ENCODE results near the gene ATP2B2.
"Not testable (repeated sequence)": the region's sequence is repeated elsewhere in the genome, so short reads cannot be mapped to it uniquely, and the experiment has no call there.

Gene ATP2B2

DNA sequence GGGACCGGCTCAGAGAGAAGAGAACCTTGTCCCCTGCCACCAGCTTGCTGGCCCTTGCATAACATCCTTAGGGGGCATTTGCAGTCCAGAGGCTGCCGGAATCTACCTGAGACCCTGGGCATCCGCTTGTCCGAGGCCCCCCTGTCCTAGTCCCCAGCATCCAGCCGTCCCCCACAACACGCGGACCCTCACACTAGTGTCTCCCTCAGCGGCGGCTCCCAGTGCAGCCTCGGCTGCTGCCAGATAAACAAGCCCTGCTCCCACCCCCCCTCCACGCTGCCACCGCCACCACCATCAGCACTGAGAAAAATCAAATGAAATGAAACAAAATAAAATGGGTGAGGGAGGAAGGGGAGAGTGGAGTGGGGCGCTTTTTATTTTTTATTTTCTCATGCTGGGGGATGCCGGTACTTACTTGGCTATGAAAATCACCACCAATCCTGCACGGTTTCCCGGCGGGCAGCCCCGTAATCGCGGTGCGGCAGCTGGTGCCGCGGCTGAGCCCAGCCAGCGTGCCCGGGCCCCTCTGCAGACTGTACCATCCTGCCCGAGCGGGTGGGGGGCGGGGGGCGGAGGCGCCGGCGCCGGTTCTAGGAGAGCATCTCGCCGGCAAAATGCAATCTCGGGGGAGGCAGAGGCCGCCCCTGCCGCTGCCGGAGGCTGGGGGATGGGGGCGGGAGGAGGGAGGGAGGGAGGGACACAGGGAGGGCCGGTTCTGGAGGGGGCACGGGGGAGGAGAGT lies at the start of gene ATP2B2:
Gene ATP2B2 (minus strand): TSS at position 537 of the 741 bp plus-strand sequence. CDS start 56,043 bp downstream, outside the sequence.
- DNase-seq: peak; percentile 70

DNA sequence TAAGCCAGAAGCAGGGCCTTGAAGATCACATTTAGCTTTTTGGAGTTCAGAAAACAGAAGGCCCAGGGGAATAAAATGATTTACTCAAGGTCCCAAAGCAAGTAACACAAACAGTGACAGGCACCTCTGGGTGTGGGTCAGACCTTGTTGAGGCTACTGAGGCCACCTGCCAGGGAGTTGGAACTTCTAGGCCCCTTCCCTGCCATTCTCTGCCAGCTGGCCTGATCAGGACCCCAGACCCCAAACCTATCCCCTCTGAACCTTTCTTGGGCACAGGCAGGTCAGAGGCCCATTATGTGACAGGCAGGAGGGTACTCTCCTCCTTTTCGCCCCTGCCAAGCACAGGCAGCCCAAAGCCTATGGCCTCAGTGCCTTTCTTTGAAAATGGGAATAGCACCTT lies 49.4 kb upstream of the ATP2B2 start:
- no peak for DNase-seq

DNA sequence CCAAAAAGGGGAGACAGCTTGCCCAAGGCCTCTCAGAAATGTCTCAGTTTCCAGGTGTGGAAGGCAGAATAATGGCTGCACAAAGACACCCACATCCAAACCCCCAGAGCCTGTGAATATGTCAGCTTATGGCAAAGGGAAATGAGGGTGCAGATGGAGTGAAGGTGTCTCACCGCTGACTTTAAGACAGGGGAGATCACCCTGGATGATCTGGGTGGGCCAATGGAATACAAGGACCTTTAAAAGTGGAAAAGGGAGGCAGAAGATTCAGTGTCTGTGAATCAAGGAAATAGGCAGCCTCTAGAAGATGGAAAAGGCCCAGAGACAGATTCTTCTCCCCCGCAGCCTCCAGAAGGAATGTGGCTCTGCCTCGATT lies 48.8 kb upstream of the ATP2B2 start:
- no peak for DNase-seq

DNA sequence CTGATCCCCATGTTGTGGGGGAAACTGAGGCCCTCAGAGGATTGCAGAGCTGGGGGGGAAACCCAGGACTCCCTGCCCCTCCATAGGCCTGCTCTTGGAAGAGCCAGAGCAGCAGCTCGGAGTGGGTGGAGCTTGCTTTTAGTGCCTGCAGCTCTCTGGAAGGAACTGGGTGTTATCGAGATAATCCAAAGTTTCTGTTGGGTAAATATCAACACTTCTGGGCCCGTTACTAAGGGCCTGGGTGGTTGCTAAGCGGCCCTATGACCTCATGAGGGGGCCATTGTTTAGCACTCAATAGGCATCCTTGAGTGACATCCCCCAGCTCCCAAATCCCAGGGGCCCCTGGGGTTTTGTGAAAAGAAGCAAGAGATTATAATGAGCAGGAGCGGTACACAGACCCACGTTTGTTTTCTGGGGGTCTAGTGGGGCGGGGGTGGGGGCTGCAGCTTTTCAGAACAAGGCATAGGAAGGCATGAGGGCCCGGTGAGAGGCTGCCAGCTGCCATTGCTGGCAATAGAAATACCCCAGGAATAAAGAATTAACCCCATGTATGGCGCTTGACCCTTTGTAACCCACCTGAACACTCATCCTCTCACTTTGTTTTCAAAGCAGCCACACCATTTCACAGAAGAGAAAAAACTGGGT lies 48.3 kb upstream of the ATP2B2 start:
- DNase-seq: peak; percentile 25

DNA sequence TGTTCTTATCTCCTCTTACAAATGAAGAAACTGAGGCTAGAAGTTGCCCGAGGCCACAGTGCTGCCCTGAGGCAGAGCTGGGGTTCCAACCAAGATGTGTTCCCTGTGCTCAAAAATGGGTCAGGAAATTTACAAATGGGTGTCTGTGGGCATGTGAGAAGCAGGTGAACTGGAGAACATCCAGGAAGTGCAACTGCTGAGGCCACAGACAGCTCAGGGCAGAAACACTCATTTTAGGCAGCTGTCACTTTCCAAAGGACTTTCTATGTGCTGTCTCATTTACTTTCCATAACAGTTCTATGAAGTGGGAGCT lies 47.2 kb upstream of the ATP2B2 start:
- no peak for DNase-seq

DNA sequence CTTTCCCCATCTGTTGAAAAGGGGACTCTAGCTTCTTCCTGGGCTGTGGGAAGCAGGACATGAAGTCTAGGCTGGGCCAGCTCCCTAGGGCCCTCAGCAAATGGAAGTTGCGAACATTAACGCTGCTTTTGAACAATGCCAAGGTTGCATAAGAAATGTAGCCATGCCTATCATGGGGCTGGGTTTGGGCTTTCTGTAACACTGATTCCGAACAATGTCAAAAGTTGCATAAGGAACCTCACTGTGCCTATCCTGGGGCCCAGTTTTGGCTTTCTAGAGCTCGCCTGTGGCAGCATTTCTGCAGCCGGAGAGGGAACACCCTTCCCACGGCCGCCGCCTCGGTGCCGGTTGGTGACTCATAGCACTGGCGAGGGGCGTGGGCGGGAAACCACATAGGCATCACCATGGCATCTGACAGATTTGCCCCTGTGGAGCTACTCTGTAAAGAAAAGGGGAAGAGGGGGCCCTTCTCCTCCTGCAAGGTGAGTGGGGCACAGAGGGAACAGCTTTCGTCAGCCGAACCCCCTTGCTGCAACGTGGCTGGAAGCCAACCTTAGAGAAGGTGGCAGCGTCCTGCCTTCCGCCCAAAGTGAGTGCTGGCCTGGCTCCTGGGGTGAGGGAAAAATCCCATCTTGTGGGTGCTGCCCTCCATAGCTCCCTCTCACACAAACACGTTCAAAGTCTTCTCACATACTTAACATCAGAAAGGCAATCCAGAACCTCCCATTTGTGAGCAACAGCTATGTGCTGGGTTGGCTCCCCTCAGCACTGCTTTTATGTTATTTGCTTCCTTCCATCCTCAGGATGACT lies 46.6 kb upstream of the ATP2B2 start:
- DNase-seq: peak; percentile 2

DNA sequence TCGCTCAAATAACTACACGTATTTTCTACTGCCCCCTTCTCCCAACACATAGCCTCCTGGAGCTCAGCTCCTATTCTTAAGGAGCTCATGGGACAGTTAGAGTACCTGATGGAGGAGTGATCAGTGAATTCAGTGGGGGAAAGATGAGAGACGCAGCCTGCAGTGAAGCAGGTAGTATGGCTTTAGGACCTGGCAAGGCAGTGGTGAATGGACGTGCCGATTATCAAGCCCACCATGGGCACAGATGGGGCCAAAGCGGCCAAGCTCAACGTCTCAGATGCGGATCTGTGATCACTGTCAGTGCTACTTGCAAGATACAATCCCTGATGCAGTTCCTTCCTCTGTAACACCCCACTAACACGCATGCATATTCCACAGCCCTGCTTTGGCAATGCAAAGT lies 45.8 kb upstream of the ATP2B2 start:
- no peak for DNase-seq

DNA sequence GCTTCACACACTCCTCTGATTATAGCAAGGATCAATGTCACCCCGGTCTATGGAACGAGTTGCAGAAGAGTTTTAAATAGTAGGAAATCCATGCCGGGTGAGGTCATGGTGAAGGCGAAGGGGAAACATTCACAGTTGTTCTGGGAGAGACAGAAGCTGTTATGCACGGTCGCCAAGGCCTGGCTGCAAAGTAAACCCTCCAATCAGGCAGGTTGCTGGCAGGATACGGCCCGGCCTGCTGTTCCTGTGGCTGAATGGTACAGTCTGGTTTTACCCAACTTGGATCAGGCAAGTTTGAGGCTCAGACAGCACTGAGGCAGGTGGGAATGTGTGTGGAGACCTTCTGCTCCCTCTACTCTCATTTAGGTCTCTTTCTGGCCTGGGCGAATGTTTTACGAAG lies 45.3 kb upstream of the ATP2B2 start:
- DNase-seq: no peak

DNA sequence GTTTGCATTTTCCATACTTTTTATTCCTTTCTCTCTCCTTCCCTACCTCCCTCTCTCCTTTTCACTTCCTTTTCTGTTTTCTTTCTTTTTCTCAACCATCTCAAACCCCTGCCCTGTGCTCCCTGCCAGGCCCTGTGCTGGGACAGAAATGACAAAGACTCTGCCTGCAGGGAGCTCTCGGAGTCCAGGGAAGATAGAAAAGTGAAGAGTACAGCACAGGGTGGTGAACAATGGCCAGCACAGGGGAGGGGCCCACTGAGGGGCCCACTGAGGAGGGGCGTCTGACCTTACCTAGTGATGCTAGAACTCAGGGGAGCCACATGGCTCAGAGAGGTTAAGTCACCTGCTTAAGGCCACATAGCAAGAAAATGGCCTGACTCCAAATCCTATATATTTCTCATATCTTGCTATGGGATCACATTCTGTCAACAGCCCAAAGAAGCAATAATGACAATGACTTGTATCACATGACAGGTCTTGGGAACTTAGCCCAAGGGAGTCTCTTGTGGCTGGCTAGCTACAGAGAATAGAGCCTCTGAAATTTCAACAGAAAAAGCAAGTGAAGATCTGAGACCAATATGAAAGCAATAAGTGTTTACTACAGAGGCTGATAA lies 44.3 kb upstream of the ATP2B2 start:
- no peak for DNase-seq

DNA sequence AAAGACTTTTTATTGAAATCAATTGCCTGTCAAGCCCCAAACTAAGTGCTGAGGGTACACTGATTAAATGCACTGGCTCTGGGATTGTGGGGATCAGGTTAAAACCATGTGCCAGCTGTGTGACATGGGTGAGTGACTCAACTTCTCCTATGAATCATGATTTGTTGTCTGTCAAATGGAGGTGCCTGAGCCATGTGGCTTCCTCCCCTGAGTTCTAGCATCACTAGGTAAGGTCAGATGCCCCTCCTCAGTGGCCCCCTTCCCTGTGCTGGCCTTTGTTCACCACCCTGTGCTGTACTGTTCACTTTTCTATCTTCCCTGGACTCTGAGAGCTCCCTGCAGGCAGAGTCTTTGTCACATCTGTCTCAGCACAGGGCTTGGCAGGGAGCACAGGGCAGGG lies 43.6 kb upstream of the ATP2B2 start:
- no peak for DNase-seq

DNA sequence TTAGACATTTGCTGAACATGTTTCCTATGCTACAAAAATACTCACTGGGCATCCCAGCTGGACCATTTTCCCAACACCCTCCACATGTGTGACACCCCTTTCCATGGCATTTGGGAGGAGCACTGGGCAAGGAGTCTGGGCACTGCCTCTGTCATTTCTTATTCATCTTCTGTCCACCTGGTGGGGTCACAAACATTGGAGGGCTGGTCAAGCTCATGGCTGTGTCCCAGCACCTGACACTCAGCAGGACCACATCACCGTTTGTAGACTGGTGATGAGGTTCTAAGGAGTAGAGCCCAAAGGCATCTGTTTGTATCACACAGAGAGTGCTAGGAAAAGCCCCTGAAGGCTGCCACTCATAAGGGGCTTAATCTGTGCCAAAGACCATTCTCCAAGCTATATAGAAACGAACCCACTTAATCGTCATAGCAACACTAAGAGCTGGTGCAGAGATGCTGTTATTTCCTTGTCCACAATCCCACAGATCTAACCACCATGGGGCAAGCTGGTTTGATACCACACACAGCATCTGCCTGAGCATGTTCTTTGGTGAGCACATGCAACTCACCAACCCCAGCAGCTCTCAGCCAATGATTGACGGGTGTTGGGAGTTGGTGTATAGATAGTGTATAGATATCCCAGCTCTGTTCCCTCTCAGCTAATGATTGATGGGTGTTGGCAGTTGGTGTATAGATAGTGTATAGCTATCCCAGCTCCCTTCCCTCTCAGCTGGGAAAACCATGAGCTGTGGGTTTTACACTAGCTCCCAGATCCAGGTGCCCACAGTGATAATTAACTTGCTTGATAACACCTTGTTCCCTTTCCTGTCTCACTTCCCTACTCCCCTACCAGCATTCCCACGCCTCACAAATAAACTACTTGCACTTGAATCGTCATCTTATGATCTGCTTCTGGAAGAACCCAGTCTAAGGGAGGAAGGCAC lies 42.7 kb upstream of the ATP2B2 start:
- DNase-seq: no peak

DNA sequence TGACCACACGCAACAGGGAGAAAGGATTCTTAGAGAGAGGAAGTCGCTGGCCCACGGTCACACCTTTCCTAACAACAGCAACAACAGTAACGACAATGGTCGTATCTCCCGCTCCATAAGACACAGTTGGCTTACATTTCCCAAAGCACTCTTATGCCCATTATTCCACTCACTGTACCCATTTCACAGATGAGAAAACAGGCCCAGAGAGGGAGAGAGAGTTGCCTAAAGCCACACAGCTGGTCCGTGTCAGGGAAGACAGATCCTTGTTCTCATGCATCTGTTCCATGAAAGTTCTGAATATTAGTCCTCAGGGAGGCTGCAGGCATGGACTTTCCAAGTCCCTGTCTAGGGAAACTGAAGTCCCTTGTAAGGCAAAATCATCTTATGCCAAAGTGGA lies 42.0 kb upstream of the ATP2B2 start:
- DNase-seq: no peak

DNA sequence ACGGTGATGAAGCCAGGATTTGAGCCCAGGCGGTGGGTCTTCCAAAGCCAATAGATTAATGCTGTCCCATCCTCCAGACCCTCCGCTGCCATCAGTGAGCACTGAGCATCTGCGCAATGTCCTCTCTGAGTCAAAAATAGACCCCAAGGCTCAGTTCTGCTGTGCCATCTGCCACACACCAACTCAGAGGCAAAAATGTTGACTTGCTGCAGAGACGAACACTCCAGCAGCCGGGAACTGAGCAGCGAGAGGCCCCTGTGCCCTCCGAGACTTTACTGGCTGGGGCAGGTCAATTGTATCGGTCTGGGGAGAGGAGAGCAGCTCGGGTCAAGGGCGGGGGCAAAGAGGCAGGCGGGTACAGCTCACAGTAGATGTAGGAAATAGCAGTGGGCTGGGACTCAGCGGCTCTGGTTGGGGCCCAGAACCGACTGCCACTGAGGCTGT lies 41.5 kb upstream of the ATP2B2 start:
- no peak for DNase-seq

DNA sequence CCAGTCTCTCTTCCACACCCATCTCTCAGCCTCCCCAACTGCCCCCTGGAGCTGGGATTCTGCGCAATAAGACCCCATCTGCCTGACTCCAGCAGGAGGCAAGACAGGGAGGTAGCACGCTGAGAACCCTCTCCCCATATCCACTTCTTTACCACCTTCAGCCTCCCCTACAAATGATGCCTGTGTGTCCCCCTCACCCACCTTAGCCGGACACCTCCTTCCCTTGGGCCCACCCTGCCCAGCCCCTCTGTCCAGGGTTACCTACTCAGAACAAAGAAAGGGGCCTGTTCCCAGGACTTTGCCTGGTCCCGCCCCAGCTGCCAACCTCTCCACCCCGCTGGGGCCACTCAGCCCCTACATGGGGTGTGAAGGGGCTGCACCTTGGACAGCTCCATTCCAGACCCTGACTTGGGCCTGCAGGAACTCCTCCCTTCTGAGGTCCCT lies 40.8 kb upstream of the ATP2B2 start:
- DNase-seq: no peak

DNA sequence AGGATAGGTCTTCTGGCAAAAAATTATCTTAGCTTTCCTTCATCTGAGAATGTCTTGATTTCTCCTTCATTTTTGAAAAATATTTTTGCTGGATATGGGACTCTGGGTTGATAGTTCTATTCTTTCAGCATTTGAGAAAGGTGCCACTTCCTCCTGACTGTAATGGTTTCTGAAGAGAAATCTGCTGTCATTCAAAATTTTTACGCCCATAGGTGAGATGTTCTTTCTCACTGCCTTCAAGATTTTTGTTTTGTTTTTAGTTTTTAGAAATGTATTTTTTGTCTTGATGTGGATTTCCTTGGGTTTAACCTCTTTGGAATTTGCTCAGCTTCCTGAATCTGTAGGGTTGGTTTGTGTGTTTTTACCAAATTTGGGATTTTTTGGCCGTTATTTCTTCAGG lies 37.1 kb upstream of the ATP2B2 start:
- no peak for DNase-seq

DNA sequence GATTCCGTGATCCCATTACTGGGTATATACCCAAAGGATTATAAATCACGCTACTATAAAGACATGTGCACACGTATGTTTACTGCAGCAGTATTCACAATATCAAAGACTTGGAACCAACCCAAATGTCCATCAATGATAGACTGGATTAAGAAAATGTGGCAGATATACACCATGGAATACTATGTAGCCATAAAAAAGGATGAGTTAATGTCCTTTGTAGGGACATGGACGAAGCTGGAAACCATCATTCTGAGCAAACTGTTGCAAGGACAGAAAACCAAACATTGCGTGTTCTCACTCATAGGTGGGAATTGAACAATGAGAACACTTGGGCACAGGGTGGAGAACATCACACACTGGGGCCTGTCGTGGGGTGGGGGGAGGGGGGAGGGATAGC lies 35.0 kb upstream of the ATP2B2 start:
- not testable (repeated sequence) for DNase-seq

DNA sequence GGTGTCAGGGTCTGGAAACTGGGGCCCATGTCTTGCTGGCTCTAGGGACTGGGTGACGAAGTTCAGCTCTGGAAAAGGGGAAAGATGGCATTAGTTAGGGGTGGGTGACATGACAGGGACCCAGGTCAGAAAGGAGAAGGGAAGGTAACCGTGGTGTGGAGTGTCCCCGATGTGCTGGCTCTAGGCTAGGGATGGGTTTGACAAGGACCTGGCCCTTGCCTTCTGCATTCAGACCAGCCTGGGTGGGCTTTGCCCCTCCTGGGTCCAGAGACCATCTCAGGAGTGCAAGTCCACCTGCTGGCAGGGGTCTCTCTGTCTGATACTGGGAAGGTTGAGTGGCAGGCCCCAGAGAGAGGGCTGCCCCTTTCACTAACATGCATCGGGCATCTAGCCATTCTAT lies 28.7 kb upstream of the ATP2B2 start:
- DNase-seq: no peak

DNA sequence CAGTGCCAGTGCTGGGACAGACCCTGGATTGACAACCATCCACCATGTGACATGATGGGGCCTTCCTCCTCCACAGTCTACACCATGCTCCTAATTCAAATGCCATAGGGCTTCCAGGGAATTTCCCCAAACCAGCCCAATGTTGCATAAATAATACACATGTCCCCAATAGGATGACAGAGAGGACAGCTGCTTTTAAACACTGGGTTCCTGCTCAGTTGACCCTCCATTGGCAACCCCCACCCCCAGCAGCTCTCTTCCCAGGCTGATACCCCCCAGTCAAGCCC lies 28.3 kb upstream of the ATP2B2 start:
- DNase-seq: no peak

DNA sequence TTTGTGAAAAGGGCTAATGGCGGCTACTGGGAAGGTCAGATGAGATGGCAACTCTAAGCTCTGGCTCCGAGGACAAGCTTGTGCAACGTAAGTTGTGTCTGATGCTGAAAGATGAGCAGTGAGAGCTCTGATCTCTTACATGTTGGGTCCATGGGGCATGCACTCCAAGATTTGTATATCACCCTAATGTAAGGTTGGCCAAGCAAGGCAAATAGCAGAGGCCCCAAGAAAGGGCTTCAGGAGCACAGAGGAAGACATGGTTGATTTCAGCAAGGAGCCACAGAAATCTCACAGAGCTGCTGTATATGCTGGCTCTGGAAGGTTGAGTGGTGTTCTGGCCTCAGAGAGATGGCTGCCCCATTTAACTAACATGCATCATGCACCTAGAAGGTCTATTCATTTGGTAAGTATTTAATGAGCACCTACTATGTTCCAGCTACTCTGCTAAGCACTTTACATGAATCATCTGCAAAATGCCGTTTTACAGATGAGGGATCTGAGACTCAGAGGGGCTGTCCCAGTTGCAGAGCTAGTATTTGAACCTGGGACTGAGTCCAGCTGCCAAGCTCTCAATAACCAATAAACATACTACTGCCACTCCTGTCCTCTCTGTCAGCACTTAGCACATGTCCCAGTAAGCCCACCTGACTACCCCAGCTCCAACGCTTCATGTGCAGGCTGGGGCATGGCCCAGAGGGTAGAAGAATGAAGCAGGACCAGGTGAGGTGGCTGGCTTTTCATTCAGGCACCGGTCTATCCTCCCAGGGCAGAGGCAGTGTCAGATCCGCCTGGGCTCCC lies 27.8 kb upstream of the ATP2B2 start:
- no peak for DNase-seq

DNA sequence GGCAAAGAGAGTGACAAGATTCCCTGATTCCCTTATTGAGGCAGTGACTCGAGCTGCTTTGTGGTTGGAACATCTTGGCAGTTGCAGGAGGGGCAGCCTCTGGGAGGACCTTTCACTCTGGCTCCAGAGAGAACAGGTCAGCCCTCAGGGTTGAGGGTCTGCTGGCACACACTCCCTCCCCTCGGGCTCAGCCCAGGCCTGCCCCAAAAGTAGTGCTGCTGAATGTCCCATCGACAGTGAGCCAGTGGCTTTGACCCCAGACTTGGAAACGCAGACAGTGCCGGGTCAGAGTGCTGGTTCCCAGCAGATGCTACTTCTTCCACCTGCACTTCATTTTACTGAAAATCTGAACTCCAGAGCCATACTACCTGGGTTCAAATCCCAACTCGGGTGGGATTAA lies 25.6 kb upstream of the ATP2B2 start:
- DNase-seq: no peak

DNA sequence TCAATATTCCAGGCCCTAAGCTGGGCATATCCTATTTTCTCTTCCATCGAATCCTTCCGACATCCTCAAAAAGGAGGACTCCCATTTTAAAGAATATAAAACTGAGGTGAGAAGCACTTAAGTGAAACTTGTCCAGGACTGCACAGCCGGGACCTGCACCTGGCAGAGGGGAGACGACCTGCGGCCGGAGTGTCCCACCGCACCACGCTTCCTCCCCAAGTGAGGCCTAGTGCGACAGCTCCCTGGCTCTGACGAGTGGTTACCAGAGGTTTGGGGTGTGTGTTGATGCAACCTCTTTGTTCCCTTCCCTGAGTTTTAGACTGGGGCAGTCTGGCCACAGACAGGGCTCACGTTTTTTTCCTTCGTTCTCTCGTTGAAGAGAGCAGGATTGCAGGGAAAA lies 24.9 kb upstream of the ATP2B2 start:
- no peak for DNase-seq

DNA sequence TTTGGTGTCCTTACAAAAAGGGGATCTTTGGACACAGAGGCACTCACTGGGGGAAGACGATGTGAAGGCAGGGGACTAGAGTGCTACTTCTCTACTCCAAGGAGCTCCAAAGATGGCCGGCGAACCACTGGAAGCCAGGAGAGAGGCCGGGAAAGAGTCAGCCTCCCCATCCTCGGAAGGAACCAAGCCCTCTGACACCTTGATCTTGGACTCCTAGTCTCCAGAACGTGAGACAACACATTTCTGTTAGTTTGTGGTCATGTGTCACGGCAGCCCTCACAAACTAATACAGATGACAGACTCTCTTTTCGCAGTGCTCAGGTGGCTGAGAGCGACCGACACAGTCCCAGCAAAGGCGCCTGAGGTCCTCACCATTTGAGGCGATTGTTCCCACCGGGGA lies 24.4 kb upstream of the ATP2B2 start:
- no peak for DNase-seq

Data from NCI-H69 (cell line).